ENCODE results near the gene TXNDC5. TPM values are rescaled to one million over a fixed set of nuclear protein-coding genes. Genes with fewer than 3 reads are reported as not detected.

Gene TXNDC5
- total and polyA plus RNA-seq, 2 of the 13 experiments (the other 11 are each of a cell fraction or from before 2014, with no cell fraction given): 287 to 578 TPM

DNA sequence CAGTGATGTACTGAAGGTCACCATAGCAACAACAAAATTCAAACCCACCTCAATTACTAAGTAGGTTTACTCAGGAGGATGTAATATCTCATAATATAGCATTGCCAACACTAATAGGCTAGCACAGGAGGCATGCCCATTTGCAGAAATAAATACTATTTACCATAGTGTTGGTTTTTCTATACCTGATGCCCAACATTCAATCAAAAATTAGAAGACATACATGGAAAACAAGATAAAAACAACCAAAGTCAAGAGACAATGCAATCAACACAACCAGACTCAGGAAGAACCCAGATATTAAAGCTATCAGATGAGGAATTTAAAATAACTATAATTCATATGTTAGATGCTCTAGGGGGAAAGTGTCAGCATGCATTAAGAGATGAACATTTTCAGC lies 14.3 kb upstream of the TXNDC5 start:
- POLR2A ChIA-PET: no interaction called here
- Histone ChIP-seq H3K4me2 (ENCODE audit: low read depth, low read length) (no peak overlapping the region), H3K36me3 (replicated peaks in 1 of 2; ENCODE audit: control insufficient read depth in 1 of 2, insufficient read depth in 2 of 2, low read length in 2 of 2) (no peaks in the 10 kb centered on the region), H2AFZ (ENCODE audit: low read length) (no peak overlapping the region), H3K4me1 (ENCODE audit: insufficient read depth, low read length) (no peaks in the 10 kb centered on the region), H3K9me3 (ENCODE audit: low read length) (peaks cover 7% of the 10 kb centered on the region; the same call in 1 of the 2 replicates), H3K27me3 (ENCODE audit: control insufficient read depth in 1 of 2, insufficient read depth in 2 of 2, low read length in 2 of 2) (peaks cover 0 to 4% of the 10 kb centered on the region in 2 experiments; a peak in 2 of 5 replicates), H3K4me3 (replicated peaks in 1 of 3; ENCODE audit: insufficient read depth in 1 of 3, low read depth in 2 of 3, low read length in 3 of 3) (no peak overlapping the region), H3K79me2 (ENCODE audit: insufficient read depth, low read length) (no peaks in the 10 kb centered on the region), H3K27ac (ENCODE audit: extremely low read length, insufficient read depth, low read length) (no peak overlapping the region), H3K9ac (ENCODE audit: insufficient read depth, low read depth, low read length) (no peak overlapping the region), H4K20me1 (ENCODE audit: insufficient read depth, low read length) (no peaks in the 10 kb centered on the region)
- ATAC-seq (no peak), FAIRE-seq (no peak), DNase-seq (ENCODE audit: low spot score) (no peak)
- TF ChIP-seq, protein P1, sequence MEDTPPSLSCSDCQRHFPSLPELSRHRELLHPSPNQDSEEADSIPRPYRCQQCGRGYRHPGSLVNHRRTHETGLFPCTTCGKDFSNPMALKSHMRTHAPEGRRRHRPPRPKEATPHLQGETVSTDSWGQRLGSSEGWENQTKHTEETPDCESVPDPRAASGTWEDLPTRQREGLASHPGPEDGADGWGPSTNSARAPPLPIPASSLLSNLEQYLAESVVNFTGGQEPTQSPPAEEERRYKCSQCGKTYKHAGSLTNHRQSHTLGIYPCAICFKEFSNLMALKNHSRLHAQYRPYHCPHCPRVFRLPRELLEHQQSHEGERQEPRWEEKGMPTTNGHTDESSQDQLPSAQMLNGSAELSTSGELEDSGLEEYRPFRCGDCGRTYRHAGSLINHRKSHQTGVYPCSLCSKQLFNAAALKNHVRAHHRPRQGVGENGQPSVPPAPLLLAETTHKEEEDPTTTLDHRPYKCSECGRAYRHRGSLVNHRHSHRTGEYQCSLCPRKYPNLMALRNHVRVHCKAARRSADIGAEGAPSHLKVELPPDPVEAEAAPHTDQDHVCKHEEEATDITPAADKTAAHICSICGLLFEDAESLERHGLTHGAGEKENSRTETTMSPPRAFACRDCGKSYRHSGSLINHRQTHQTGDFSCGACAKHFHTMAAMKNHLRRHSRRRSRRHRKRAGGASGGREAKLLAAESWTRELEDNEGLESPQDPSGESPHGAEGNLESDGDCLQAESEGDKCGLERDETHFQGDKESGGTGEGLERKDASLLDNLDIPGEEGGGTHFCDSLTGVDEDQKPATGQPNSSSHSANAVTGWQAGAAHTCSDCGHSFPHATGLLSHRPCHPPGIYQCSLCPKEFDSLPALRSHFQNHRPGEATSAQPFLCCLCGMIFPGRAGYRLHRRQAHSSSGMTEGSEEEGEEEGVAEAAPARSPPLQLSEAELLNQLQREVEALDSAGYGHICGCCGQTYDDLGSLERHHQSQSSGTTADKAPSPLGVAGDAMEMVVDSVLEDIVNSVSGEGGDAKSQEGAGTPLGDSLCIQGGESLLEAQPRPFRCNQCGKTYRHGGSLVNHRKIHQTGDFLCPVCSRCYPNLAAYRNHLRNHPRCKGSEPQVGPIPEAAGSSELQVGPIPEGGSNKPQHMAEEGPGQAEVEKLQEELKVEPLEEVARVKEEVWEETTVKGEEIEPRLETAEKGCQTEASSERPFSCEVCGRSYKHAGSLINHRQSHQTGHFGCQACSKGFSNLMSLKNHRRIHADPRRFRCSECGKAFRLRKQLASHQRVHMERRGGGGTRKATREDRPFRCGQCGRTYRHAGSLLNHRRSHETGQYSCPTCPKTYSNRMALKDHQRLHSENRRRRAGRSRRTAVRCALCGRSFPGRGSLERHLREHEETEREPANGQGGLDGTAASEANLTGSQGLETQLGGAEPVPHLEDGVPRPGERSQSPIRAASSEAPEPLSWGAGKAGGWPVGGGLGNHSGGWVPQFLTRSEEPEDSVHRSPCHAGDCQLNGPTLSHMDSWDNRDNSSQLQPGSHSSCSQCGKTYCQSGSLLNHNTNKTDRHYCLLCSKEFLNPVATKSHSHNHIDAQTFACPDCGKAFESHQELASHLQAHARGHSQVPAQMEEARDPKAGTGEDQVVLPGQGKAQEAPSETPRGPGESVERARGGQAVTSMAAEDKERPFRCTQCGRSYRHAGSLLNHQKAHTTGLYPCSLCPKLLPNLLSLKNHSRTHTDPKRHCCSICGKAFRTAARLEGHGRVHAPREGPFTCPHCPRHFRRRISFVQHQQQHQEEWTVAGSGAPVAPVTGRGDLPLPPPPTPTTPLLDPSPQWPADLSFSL (CRISPR knock-in tag; IDR thresholded peaks at IDR 0.05): no peak
- TF ChIP-seq, protein P2, sequence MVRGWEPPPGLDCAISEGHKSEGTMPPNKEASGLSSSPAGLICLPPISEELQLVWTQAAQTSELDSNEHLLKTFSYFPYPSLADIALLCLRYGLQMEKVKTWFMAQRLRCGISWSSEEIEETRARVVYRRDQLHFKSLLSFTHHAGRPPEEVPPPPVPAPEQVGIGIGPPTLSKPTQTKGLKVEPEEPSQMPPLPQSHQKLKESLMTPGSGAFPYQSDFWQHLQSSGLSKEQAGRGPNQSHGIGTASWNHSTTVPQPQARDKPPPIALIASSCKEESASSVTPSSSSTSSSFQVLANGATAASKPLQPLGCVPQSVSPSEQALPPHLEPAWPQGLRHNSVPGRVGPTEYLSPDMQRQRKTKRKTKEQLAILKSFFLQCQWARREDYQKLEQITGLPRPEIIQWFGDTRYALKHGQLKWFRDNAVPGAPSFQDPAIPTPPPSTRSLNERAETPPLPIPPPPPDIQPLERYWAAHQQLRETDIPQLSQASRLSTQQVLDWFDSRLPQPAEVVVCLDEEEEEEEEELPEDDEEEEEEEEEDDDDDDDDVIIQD (CRISPR knock-in tag; IDR thresholded peaks at IDR 0.05; ENCODE audit: low read depth): no peak
- TF ChIP-seq, protein P3, sequence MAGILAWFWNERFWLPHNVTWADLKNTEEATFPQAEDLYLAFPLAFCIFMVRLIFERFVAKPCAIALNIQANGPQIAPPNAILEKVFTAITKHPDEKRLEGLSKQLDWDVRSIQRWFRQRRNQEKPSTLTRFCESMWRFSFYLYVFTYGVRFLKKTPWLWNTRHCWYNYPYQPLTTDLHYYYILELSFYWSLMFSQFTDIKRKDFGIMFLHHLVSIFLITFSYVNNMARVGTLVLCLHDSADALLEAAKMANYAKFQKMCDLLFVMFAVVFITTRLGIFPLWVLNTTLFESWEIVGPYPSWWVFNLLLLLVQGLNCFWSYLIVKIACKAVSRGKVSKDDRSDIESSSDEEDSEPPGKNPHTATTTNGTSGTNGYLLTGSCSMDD (CRISPR knock-in tag; IDR thresholded peaks at IDR 0.05): no peak
- TF ChIP-seq ZNF12 (CRISPR knock-in tag; IDR thresholded peaks at IDR 0.05) (no peak), SMAD1 (CRISPR knock-in tag; IDR thresholded peaks at IDR 0.05; ENCODE audit: borderline replicate concordance, low read depth) (no peak), ZNF703 (CRISPR knock-in tag; IDR thresholded peaks at IDR 0.05; ENCODE audit: borderline replicate concordance) (no peak), MAF1 (CRISPR knock-in tag; IDR thresholded peaks at IDR 0.05; ENCODE audit: borderline replicate concordance) (no peak), MXD4 (CRISPR knock-in tag; IDR thresholded peaks at IDR 0.05) (no peak), NFE2 (CRISPR knock-in tag; IDR thresholded peaks at IDR 0.05) (no peak), ZNF883 (CRISPR knock-in tag; IDR thresholded peaks at IDR 0.05; ENCODE audit: not compliant biosample characterization) (no peak), CAMTA2 (CRISPR knock-in tag; IDR thresholded peaks at IDR 0.05; ENCODE audit: borderline replicate concordance) (no peak), ZBTB42 (CRISPR knock-in tag; IDR thresholded peaks at IDR 0.05) (no peak), ZNF101 (CRISPR knock-in tag; IDR thresholded peaks at IDR 0.05; ENCODE audit: borderline replicate concordance, low read depth) (no peak)
- TF ChIP-seq, protein P4, sequence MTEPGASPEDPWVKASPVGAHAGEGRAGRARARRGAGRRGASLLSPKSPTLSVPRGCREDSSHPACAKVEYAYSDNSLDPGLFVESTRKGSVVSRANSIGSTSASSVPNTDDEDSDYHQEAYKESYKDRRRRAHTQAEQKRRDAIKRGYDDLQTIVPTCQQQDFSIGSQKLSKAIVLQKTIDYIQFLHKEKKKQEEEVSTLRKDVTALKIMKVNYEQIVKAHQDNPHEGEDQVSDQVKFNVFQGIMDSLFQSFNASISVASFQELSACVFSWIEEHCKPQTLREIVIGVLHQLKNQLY (CRISPR knock-in tag; IDR thresholded peaks at IDR 0.05): no peak
- CTCF ChIA-PET (ENCODE audit: low intra/inter-chr PET ratio, low total read pairs): no interaction called here
- BruUV-seq (replicated peaks): no TSS peak
- intact Hi-C loops (cut with micrococcal nuclease; ENCODE audit: unreplicated experiment) (no loop called here), in situ Hi-C loops (cut with HindIII; ENCODE audit: extremely low pct_ligation_motif_present, low pct_unique_long_range_greater_than_20kb) (no loop called here)

All from HepG2 (cell line).